Fibroblast of skin of left biceps (primary cell): ENCODE data around the gene TENM4.

Experiments
- DNase-seq, 2 experiments: peaks; one replicate each; pipeline ENCODE4 v3.0.0-alpha.2; 2013; ENCODE audit warnings: low read depth in 2 of 2

Gene TENM4

DNA sequence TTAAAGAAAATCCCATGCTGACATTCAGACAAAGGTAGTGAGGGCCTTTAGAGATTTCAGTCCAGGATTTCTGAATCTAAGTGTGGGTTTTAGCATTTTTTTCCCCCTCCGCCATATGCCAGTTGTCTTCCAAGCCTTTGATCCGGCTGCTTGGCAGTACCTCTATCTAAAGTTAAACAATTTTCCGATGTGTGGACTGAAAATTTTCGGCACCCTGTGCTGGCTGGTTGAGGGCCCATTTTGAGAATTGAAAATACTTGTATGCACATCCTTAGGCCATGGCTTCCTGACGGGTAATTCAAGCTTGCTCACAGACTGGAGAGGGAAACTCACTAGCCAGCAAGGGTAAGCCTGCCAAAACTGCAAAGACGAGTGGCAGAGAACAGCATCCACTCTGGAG is 734.3 kb downstream of the TENM4 start:
- DNase-seq: no peak

DNA sequence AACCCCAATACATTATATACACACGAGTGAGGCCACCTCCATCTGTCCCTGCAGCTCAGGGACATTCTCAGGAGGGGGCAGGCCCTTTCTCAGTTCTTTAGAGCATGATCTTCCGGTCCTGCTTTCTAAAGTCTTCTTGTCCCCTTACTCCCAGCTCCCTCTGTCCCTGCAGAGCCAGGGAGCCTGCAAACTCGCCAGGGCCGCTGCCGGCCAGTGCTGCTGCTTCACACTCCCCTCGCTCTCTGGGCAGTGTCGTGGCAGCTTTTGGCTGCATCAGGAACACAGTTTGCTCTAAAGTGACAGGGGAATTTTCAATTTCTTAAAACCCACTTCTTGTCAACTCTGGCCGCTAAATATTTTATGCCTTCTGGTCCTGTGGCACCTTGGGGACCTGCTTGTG is 736.0 kb downstream of the TENM4 start:
- no peak for DNase-seq

DNA sequence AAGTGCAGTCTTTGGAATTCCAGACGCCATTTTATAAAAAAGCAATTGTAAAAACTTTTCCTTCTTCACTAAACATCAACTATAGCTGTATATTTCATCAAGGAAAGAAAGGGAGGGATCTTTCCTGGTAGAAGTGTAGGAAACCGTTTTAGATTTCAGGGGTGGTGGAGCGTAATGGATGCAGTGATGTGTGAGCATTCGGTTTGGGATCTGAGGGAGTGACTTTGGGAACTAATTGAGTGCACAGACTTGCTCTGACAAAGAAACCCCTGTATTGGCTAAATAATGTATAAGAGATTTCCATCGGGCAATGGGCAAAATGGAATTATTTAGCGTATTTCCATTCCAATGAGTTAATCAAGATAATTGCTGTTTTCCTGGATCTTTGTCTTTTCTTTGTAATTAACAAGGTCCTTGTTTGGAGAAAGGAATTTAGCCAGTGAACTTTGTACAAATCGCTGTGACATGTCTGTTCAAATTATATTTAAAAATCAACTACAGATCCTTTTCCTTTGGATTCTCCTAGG is 741.2 kb downstream of the TENM4 start:
- no peak for DNase-seq

DNA sequence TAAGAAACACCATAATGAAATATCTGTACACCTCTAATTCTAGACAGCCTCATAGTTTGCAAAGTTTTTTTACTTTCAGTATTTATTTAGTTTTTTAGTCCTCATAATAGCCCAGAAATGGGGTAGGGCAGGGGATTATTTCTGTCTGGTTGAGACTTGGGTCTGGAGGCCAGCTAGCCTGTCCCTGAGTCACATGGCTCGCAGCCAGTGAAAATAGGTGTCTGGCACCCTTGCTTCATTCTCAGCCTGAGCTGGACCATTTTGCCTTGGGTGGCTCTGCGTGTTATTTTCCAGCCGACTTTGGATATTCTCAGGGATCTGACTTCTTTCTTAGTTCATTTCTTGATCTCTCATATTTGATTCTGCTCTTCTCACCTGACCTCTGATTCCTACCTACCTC is 742.2 kb downstream of the TENM4 start:
- DNase-seq: peak in 1 of 2 experiments; percentile 8

DNA sequence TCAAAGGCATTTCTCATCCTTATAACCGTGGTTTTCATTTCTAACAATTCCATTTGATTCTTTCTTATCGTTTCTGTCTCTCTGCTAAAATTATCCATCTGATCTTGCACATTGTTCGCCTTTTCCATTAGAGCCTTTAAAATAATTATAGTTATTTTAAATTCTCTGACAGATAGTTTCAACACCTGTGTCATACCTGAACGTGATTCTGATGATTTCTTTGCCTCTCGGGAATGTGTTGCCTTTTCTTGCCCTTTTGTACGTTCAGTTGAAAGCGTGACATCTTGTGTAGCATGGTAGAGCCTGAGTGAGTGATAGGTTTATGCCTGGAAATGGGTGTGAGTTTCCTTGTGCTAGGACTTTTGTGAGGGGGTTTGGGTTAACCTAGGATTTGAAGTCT is 744.7 kb downstream of the TENM4 start:
- DNase-seq: no peak

DNA sequence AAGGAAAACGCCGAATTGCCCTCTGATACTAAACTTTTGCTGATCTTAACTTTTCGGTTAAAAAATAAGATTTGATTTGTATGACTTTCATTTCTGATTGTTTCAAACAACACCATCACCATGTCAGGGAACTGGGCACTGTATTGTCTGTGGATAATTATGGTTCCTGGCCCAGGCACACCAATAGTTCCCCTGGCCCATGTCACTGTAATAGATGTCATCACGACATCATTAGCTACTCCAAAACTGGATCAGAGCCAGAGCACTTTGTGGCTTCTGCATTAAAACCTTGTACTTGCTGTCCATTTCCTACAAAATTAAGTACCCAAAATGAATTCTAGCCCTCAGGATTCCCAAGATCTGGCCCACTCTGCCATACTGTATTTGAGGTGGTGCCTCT is 746.7 kb downstream of the TENM4 start:
- no peak for DNase-seq

DNA sequence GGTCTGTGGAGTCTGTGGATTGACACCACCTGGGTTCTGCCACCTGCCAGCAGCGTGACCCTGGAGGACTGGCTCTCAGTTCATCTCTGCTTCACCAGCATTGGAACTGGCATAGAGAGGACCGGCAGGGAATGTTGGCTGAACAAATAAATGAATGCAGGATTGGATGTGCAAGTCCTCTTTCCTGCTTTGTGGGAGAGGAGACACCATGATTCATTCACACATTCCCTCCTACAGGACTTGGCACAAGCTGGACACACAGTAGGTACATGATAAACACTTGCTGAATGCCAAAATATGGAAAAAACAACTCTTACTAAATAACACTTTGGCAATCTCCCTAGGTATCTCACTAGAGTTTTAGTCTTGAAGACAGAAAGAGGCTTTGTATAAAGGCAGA is 749.6 kb downstream of the TENM4 start:
- no peak for DNase-seq

DNA sequence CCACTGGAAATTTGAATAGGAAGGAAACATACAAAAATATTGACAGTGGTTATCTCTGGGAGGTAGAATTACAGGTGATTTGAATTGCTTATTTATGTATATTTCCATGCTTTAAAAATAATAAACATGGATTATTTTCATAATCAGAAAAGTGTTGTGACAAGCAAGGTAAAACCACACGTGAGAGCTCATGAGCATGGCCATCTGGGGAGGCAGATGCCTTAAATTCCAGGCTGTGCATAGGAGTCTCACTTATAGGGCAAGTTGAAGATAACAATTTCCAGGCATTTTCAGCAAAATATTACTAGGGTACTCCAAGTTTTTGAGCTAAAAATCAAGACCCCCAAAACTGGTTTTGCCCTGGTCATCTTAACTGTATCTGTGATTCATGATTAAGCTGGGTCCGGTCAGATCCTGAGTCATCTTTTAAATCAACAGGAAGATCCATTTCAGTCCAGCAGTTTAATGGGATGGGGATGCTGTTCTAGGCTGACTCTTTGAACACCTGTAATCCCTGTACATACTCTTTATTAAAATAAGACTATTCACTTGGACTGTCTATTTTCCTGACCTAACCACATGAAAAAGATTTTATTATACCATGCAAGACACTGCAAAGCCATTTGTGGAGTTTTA is 750.4 kb downstream of the TENM4 start:
- DNase-seq: no peak

DNA sequence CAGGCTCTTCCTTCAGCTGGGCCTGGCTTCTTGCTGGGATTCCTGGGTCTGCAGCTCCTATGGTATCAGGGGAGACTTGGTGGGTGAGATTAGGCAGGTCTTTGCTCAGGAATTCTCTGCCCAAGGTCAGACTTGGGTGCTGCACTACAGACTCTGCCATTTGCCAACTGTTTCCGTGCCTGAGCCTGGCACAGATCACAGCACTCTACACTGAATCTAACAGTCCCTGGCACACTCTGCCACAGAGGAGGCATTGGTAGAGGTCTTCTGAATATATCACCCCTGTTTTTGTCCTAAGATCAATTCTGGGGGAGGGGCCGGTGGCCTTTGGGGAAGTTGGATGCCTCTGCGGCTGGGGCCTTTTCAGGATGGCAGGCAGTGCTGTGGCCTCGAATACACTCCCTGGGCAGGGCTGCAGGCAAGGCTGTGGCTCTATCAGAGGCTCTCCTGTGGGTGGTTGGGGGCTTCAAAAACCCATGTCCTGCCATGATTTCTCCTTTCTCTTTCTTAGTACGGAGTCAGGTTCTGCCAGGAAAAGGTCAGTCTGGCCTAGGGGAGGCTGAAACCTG is 751.2 kb downstream of the TENM4 start:
- DNase-seq: no peak

DNA sequence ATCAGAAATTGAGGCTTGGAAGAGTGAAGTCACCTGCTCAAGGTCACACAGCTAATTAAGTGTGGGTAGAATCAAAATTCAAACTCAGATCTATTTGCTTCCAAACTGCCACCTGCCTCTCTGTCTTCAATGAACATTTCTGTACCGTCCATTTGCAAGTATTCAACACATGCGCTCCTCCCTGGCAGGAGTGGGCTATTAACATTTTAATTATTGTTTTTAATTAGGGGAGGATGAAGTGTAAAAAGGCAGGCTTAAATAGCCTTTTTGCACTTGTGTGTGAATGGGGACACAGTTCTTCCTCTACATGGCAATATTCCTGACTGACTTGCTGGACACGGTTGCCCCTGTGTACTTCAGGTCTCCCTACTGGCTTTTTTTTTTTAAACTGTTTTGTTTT is 751.7 kb downstream of the TENM4 start:
- no peak for DNase-seq

DNA sequence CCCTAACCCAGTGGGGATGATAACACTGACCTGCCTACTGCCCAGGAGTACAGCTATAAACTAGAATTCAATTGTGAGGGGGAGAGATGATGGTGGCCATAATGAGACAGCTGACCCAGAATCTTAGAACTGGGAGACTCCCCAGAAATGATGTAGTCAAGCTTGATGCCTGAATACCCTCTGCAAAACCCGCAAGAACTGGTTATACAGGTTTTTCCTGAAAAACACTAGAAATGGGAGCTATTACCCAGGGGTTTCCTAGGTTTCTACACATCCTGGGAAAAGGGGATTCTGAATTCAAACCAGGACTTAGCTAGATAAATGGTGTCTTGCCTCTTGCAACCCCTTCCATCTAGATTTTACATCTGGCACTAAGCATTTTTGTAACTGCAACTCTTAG is 752.4 kb downstream of the TENM4 start:
- DNase-seq: no peak

DNA sequence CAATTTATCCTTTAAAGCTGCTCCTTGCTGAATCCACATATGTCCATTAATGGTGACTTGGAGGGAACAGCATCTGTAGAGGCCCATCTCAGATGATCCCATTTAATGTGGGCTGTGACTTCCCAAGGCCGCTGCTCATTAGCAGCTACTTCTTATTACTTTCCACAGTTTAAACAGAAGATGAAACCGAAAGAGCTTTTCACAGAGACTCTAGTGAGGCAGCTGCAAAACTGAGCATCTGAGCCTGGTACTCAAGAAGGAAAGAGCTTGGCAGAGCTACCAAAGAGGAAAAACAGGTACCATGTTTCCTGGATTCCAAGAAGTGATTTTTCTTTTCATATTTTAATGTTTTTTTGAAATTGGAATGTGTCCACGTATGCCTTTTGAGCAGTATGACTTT is 755.7 kb downstream of the TENM4 start:
- no peak for DNase-seq

DNA sequence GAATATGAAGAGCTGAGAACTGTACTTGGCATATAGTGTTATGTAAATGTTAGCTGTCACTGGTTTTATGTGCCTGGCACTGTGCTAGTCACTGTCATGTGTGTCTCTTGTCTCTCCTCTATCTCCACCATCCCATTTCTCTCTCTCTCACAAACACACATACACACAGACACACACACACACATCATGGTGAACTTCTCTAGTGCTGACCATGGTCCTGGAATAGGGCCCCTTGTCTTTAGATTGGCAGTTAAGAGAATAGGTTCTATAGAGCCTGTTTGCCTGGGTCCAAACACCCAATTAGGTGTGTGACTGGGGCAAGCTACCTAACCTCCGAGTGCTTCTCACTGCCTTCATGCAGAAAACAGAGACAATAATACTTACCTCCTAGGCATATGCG is 756.5 kb downstream of the TENM4 start:
- DNase-seq: no peak

DNA sequence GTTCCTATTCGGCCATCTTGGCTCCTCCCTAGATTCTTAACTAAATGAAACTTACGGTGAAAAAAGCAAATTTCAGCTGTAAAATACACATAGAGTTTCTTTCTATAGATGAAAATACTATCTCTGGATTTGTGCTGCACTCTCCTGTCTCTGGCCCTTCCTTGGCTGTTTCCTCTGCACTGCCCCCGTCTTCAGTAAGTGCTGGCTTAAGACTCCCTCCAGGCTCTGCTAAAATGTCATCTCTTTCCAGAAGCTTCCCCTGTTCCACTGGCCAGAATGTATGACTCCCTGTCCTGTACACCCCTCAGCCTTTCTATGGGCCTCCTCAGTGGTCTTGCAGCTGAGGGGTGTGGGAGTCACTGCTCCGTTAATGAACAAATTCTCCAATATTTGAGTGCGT is 757.1 kb downstream of the TENM4 start:
- DNase-seq: no peak

DNA sequence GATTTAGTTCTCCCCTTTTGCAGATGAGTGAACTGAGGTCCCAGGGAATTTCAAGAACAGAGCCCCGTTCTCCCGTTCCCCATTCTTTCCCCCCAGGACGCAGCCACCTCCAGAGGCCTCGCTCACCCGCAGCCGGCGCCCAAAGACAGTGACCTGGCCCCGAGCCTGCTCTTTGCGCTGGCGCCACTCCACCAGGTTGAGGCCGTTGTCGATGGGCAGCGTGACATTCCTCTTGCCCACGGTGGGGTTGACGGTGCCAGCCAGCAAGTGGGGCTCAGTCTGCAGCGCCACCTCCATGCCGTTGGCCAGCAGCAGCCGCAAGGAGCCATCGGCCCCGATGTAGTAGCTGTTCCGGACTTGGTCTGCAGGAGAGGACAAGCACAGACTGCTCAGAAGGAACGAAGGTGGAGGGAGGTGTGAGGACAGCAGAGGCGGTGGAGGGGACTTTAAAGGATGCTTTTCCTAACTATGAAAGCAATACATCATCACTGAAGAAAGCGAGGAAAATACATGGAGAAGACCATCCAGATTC is 764.7 kb downstream of the TENM4 start:
- DNase-seq: no peak

DNA sequence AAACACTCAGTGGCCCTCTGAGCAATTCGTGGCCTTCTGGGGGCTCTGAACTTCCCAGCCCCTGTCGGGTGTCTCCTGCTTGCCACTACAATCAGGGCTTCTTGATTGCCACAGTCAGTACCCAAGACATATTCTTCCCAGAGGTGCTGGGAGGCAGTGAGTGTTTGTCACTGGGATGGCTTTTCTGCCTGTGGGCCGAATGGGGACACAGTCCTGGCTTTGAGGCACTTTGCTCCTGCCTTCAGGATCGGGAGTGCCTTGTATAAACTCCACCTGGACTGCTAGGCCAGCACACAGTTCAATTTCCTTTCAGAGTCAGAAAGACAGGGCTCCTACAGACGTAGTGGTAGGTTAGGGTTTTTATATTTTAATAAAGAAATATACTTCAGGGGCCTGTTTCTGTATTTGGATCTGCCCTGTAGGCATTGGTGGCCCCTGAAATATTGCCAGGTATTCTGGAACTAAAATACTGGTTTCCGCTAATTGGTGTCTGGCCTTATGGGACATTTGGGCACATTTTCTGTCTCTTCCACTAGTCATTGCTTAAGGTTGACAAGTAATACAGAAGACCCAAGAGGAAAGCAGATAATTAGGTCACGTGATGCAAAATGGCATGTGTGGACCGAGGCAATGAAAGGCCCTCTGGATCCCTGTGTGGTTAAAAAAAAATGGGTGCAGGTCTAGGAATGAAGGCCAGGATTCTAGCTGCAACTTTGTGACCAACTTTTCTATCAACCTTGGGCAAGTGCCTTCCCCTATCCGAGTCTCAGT is 767.8 kb downstream of the TENM4 start:
- no peak for DNase-seq

DNA sequence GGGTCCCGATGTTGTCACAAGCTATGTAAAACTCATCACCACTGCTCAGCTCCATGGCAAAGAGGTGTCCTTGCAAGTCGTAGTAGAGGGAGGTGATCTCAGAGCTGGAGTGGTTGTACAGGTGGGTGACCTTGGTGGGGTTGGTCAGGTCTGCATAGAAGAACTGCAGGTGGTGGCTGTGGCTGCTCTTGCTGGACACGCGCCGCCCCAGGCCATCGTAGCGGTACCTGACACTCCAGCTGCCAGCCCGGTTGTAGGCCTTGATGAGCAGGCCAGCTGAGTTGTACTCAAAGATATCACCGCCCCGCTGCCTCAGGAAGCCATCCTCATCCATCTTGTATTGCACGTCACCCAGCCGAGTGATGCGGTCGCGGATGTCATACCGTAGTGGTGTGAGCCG is 771.6 kb downstream of the TENM4 start:
- DNase-seq: no peak

DNA sequence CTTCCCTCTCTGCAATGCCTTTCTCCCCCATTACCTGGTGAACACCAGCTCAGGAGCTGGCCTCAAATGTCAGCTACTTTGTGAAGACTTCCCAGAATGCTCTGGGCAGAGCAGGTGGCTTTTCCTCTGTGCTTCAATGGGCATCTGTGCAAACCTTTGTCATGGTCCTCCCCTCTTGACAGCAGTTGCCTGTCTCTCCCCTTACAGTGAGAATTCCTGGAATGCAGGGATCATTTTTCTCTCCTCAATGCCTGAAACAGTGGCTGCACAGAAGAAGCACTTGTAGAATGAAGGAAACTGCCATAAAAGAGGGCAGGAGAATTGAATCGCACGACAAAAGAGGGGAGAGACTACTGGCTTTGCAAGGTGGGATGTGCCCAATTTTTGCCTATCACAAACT is 773.4 kb downstream of the TENM4 start:
- DNase-seq: no peak

DNA sequence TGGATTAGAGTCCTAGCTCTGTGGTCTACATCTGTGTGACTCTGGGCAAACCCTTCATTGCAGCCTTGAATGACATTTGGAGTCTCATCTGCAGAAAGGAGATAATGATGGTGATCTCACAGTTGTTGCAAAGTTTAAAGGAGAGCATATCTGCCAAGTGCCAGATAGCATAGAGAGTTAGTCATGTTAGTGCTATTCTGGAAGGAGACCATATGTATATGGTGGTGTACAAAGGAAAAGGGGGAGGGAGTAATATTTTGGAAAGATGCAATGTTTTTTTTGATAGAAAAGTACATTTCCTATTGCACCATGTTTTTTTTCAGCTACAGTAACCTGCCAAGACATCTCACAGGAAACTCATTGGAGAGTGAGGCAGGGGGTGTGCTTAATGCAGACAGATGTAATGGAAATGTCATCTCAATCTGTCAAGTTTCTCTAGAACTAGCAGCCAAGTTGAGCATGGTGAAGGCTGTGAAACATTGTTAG is 774.1 kb downstream of the TENM4 start:
- DNase-seq: peak; percentile 61 to 68

DNA sequence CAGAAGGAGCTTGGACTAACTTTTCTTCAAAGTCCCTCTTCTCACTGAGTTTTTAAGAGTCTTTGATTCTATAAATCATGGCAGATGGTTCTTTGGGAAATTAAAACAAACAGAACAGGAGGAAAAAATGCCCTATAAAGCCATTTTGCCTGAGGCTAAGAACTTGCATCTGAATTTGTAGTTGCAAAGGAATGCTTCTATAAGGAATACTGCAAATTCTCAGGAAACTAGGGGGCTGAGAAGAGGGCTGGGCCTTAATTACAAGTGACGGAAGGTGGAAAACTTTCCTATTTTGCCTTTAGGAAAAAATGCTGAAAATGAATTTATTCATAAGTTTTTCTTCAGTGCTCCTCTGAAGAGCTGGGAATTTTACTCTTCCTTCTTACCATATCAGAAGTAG is 776.2 kb downstream of the TENM4 start:
- no peak for DNase-seq

DNA sequence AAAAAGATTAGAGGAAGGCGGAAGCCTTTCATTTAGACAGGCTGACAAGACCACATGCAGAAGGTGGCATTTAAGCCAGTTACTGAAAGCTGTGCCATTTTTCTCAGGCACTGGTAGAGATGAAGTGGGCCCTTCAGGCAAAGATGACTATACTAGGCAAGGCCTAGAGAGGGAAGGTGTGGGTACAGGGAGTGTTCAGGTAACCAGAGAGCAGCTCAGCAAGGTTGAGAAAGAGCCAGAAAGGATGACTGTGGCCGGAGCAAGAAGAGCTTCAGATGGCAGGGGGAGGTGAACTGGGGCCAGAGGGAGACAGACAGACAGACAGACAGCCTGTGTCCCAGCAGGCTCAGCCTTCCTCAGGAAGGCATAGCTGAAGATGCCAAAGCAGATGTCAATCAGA is 778.0 kb downstream of the TENM4 start:
- no peak for DNase-seq

DNA sequence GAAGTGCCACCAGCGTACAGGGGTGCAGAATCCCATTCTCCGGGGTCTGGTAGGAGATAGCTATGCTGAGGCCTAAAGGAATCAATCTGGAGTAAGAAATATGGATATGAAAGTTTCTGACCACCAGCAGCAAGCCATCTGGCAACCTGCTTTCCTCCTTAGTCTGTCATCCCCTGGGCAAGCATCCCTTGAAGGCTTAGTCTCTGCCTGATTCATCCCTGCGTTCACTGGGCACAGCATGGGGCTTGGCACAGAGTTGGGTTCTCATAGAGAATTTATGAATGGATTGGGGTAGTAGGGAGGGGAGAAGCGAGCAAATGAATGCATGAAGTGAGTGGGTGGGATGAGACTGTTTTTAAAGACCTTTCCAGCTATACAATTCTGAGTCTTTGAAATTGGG is 780.4 kb downstream of the TENM4 start:
- no peak for DNase-seq
